Lower leg skin (tissue), 3 donors: Measurements from ENCODE around the gene EPM2A.

ENCODE experiments used
- POLR2A ChIP-seq, 2 donors: fragments of 450-650 bp; IDR thresholded peaks; one replicate each; pipeline ENCODE4 v1.6.1; 2016 to 2017; ENCODE audit warnings: antibody characterized with exemption in 2 of 2, mild to moderate bottlenecking in 1 of 2, moderate library complexity in 1 of 2
- TF ChIP-seq, protein P1 (sequence below), 3 donors: fragments of 450-650 bp; IDR thresholded peaks; one replicate each; pipeline ENCODE4 v1.5.1; 2016; ENCODE audit warnings: antibody characterized with exemption in 3 of 3, mild to moderate bottlenecking in 3 of 3, moderate library complexity in 2 of 3

DNA sequence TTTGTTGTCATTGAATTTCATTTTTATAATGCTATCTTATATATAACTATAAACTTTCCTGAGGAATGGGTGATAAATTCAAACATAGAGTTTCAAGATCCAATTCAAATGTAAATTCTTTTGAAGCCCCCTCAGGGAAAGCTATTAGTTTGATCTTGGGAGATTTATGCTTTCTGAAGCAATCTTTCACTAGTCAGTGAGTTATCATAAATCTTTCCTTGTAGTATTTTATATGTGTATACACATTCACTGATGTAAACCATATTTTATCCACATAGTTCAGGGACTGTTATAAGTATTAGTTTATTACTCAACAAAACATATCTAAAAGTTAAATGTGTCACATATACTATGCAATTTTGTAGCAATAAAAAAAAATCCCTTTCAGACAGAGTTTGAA is 2.9 kb upstream of the EPM2A start:
- TF ChIP-seq, protein P1, sequence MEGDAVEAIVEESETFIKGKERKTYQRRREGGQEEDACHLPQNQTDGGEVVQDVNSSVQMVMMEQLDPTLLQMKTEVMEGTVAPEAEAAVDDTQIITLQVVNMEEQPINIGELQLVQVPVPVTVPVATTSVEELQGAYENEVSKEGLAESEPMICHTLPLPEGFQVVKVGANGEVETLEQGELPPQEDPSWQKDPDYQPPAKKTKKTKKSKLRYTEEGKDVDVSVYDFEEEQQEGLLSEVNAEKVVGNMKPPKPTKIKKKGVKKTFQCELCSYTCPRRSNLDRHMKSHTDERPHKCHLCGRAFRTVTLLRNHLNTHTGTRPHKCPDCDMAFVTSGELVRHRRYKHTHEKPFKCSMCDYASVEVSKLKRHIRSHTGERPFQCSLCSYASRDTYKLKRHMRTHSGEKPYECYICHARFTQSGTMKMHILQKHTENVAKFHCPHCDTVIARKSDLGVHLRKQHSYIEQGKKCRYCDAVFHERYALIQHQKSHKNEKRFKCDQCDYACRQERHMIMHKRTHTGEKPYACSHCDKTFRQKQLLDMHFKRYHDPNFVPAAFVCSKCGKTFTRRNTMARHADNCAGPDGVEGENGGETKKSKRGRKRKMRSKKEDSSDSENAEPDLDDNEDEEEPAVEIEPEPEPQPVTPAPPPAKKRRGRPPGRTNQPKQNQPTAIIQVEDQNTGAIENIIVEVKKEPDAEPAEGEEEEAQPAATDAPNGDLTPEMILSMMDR (IDR thresholded peaks at IDR 0.05), result no peak
- TF ChIP-seq POLR2A (IDR thresholded peaks at IDR 0.05), result no peak
